T-helper 9 cell (primary cell): ENCODE results near the gene CREB5.
"Not testable (repeated sequence)": the region's sequence is repeated elsewhere in the genome, so short reads cannot be mapped to it uniquely, and the experiment has no call there.

Source experiments
- DNase-seq: peaks from one replicate; pipeline ENCODE4 v3.0.0-alpha.2; 2020

The CREB5 gene

DNA sequence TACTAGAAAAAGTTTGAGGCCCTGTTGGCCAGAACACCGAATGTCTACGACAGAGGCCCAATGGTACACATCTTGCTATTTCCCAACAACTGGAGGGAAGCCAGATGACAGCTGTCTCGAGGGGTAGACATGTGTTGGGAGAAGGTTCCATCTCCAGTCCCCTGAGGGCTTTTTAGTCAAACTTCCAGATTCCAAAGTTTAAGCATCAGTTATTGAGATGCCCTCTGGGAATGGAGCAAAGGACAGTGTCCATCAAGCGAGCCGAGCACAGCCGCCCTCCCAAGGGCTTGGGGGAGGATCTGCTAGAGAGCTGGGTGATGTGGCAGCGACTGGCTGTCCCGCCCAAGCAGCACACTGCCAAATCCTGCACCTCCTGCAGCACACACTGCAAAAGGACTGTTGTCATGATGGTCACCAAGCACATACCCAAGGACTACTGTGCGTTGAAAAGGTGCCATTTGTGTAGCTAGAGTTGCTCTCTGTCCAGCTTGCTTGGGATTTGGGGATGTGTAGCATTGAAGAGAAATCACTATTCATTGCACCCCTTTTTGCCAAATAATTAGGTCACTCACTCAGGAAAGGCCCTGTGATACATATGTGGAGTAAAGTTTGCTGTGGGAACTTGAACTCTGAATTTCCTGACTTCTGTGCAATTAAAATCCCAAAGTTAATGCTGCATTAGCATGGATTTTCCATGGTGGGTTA lies 381.2 kb downstream of the CREB5 start:
- no peak for DNase-seq

DNA sequence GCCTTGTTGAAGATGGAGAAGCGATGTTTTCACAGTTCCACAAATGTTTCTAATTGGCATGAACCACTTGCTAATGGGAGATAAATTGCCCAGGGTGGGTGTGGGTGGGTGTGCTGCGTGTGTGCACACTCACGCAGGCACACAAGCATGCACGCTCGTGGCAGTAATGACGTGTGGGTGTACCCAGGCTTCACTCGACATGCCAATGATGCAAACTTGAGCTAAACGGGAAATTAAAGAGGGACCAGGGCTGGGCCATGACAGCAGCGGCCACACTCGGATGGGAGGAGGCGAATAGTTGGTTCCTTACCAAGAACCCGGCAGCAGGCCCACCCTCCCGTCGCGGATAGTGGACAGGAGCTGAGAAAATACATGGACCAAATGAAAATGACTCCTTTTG lies 386.0 kb downstream of the CREB5 start:
- DNase-seq, result no peak

GRCh38 chr7:28799619-28800018 lies 387.3 kb downstream of the CREB5 start:
- no peak for DNase-seq

DNA sequence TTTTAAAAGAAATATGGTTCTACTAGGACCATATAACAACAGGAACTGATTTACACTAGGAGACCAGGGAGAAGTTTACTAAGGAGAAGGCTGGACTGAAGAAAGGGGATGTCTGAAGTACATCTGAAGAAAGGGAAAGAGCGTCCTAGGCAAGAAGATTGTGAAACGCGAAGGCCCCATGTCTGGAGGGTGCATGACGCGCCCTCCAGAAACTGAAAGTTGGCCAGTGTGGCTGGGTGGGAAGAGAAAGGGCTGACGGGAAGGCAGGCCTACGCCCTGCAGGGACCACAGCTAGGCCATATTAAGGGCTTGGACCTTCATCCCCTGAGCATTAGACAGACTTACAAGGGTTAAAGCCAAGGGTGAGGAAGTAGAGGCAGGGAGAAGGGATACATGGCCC lies 387.8 kb downstream of the CREB5 start:
- DNase-seq, result no peak

GRCh38 chr7:28802450-28802849 lies 390.1 kb downstream of the CREB5 start:
- DNase-seq, result no peak

DNA sequence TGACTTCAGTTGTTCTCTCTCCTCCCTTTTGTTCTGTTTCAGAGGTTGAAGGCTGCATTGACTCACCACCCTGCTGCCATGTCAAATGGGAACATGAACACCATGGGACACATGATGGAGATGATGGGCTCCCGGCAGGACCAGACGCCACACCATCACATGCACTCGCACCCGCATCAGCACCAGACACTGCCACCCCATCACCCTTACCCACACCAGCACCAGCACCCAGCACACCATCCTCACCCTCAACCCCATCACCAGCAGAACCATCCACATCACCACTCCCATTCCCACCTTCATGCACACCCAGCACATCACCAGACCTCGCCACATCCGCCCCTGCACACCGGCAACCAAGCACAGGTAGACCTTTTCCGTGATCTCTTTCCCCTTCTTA lies 391.8 kb downstream of the CREB5 start:
- DNase-seq, result no peak

DNA sequence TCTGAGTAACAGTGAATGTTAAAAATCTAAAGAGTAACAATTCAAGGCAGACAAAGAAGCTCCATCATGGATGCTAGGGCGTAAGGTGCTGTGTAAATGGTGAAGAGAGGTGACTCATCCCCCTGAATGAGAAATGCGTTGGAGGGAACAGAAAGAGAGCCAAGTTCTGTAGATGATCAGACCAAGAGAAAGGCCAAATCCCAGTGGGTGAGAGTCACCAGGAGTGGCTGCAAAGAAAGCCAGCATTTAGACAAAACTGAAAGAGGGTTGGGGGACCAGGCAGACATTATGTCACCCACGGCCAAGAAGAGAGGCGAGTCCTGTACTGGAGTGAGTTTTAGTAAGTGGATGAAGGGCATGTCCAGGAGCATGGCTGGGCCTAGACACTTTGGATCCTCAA lies 392.7 kb downstream of the CREB5 start:
- no peak for DNase-seq

DNA sequence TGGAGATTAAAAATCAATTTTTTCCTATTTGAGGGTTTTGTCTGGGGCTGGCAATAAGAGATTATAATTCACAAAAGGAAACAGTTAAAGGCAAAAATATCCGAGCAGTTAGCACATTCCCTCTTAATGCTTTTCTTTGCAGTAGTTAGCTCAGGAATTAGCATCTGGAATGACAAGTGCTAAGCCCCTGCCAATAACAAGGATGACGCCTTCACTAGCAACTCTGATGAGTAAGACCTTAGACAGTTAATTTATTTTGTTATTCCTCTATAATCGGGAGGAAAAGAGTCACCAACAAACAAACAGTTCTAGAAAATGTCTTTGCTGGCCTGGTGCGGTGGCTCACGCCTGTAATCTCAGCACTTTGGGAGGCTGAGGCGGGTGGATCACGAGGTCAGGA lies 394.5 kb downstream of the CREB5 start:
- no peak for DNase-seq

DNA sequence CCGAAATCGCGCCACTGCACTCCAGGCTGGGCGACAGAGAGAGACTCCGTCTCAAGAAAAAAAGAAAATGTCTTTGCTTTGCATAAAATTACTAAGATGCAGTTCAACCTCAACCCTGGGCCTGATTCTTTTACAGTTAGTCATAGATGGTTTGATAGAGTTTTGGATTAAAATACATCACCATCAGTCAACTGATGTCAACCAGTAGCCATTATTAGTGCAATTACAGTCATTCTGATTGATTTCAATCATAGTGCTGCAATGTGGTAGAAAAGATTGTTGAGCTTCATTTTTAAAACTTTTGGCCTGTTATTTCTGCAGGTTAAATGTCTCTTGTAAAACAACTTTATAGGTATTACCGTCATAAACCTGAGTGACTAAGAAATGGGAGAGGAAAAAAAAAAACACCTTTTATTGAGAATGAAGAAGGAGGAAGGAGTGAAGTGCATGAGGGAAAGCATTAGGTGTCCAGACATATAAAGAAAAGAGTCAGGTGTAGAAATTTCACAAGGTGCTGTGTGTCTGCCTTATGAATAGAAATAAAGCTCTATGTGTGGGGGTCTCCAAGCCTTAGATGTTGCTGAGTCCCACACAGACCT lies 395.2 kb downstream of the CREB5 start:
- DNase-seq, result no peak

DNA sequence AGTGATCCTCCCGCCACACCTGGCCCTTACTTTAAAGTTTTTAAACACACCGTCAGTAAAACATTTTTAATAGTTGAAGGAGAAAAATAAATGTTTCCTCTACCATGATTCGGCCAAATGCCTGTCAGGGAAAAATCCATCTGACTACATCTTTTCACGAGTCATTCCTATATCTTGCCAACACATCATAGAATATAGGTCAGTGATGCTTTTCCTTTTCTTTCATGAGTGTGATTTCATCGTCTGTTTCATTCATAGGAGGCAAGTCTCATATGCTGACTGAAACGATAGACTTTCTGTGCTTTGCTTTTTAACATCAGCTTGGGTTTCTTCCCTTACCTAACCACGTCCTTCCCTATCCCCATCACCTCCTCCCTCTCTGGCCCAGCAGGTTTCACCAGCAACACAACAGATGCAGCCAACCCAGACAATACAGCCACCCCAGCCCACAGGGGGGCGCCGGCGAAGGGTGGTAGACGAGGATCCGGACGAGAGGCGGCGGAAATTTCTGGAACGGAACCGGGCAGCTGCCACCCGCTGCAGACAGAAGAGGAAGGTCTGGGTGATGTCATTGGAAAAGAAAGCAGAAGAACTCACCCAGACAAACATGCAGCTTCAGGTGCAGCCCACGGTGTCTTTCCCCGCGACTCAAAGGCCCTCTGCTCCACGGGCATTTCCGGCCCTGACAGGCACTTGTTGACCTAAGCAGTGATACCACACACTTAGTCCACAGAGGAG lies 396.6 kb downstream of the CREB5 start:
- no peak for DNase-seq

DNA sequence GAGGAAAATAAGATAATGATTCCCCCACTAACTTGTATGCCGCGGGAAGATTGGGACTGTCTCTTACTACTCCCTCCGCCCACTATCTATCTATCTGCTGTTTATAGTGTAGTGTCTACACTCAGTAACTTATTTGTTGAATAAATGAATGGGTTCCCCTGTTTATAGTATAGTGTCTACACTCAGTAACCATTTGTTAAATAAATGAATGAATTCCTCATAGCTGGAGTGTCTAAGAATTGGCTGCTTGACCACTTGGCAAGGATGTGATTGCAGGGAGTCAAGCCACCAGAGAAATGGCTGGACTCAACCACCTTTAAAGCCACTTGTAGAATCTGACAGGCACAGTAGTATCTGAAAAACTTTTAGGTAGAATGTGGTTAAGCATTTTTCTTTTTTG lies 398.7 kb downstream of the CREB5 start:
- DNase-seq, result no peak

GRCh38 chr7:28811701-28812430 lies 399.5 kb downstream of the CREB5 start:
- no peak for DNase-seq

DNA sequence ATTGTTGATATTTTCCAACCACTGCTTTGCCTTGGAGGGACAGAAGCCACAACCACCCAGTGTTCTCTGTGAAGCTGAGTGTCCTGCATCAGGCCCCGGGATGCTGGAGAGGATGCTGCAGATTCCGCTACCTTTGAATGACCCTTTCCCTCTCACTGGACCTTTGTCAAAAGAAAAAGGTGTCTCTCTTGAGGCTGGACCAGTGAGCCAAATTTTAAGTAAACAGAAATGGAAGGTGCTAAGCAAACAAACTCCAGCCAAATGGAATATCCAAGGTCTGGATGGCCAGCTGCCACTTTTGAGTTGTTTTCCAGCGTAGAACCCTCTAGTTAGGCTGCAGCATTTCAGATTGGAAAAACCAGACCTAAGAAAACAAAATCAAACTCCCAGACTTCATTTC lies 400.3 kb downstream of the CREB5 start:
- DNase-seq, result no peak

GRCh38 chr7:28813243-28813962 lies 401.1 kb downstream of the CREB5 start:
- no peak for DNase-seq

- no peak for DNase-seq
These were observed 403.1 kb downstream of the CREB5 start for GRCh38 chr7:28815369-28815927.

GRCh38 chr7:28815928-28816373 lies 403.6 kb downstream of the CREB5 start:
- no peak for DNase-seq

GRCh38 chr7:28818996-28819395 lies 406.7 kb downstream of the CREB5 start:
- DNase-seq, result no peak

- no peak for DNase-seq
These were observed 411.3 kb downstream of the CREB5 start for GRCh38 chr7:28823582-28823981.

DNA sequence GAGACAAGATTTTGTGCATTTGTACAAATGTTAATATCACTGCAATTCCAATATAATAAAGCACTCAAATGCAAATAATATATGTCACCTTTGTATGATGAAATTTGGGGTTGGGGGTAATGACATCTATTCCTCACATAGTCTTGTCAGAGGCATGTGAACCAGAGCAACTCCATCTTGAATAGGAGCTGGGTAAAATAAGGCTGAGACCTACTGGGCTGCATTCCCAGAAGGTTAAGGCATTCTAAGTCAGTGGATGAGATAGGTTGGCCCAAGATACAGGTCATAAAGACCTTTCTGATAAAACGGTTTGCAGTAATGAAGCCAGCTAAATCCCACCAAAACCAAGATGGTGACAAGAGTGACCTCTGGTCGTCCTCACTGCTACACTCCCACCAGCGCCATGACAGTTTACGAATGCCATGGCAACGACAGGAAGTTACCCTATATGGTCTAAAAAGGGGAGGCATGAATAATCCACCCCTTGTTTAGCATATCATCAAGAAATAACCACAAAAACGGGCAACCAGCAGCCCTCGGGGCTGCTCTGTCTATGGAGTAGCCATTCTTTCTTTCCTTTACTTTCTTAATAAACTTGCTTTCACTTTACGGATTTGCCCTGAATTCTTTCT lies 413.6 kb downstream of the CREB5 start:
- DNase-seq, result not testable (repeated sequence)

DNA sequence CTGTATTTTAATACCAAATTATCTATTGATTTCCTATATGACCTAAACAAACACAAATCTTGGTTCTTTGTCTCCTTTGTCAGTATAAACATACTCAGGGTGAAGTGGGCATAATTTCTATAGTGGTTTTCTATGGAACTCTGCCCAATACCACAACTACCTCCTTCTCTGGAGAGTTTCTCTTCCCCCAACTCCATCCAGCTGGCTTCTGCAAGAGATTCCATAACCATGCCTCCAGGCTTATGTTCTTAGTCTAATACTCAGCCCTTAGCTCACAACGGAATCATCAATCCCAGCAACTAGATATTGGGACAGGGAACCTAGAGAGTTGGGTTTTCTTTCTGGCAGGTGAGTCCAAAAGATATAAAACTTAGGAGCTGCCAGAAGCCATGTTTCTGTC lies 418.5 kb downstream of the CREB5 start:
- no peak for DNase-seq

- DNase-seq, result no peak
These were observed 420.4 kb downstream of the CREB5 start for GRCh38 chr7:28832669-28833068.

DNA sequence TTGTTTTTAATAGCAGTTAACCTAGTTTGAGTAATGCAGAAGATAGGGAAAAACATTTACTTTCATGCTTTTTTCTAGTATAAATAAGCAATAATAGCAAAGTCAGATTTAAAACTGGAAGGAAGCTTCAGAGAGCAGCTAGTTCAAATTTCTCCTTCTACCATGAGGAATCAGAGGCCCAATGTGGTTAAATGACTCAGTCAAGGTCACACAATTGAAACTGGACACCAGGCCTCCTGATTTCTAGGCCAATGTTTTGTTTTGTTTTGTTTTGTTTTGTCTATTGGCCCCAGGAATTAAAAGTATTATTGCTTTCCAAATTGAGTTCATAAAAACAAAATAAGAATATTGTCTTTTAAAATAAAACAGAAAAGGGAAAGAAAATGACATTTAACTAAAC lies 423.5 kb downstream of the CREB5 start:
- no peak for DNase-seq
